ENCODE measurements around the gene TMCC3. TPM values are rescaled to one million over a fixed set of nuclear protein-coding genes. Genes with fewer than 3 reads are reported as not detected.
"Not testable (repeated sequence)": the region's sequence is repeated elsewhere in the genome, so short reads cannot be mapped to it uniquely, and the experiment has no call there.

Gene TMCC3
- total and polyA plus RNA-seq, 9 of the 15 experiments (the other 6 are each of a cell fraction or from before 2014, with no cell fraction given): not detected

DNA sequence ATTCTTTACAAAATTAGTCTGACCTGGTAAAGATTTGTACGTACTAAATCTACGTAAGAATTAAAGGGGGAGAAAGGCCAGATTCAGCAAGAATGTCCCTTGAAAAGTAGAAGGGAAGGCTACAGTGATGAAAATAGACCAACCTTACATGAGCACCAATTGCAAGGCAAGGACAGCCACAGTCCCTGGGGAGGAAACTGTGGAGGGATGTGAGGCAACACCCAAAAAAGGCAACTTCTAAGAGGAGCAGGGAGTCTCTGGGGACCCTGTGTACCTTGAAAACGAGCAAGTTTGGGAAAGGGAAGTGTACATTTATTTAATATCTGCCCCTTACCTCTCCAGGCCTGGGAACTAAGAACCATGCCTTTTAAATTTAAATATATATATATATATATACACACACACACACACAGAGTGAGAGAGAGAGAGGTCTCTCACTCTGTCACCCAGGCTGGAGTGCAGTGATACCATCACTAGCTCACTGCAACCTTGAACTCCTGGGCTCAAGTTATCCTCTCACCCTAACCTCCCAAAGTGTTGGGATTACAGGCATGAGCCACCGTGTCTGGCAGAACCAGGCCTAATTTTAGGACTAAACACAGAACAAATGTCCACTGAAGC lies 56.4 kb downstream of the TMCC3 start:
- DNase-seq (ENCODE audit: extremely low read depth in 1 of 4, low spot score in 3 of 4) (no peak), FAIRE-seq (no peak), ATAC-seq (no peak)
- intact Hi-C loops (cut with micrococcal nuclease): no loop called here
- BruUV-seq (replicated peaks): no TSS peak
- Histone ChIP-seq H3K9me1 (ENCODE audit: control insufficient read depth, insufficient read depth, low read length) (no peaks in the 10 kb centered on the region), H3K9ac (ENCODE audit: insufficient read depth in 1 of 2, low read depth in 2 of 2, low read length in 2 of 2) (no peak overlapping the region), H3K4me3 (no peak overlapping the region), H3K27me3 (ENCODE audit: control insufficient read depth in 2 of 2, insufficient read depth in 2 of 2, low read length in 2 of 2) (peaks cover 0 to 6% of the 10 kb centered on the region in 2 experiments; a peak in 3 of 5 replicates), H3K9me3 (replicated peaks; ENCODE audit: control insufficient read depth, insufficient read depth, low read depth, low read length) (no peaks in the 10 kb centered on the region), H4K20me1 (replicated peaks; ENCODE audit: control insufficient read depth, insufficient read depth, low read length) (no peaks in the 10 kb centered on the region), H2AFZ (ENCODE audit: low read depth, low read length) (no peak overlapping the region), H3K36me3 (ENCODE audit: control insufficient read depth, insufficient read depth, low read length) (no peaks in the 10 kb centered on the region), H3K79me2 (ENCODE audit: control insufficient read depth, insufficient read depth, low read length) (no peaks in the 10 kb centered on the region), H3K27ac (ENCODE audit: extremely low read depth, low read depth, low read length) (no peak overlapping the region), H3K4me1 (replicated peaks in 1 of 2; ENCODE audit: control insufficient read depth in 2 of 2, insufficient read depth in 2 of 2, low read length in 2 of 2) (no peaks in the 10 kb centered on the region), H3K4me2 (ENCODE audit: insufficient read depth, low read length) (no peak overlapping the region)
- TF ChIP-seq ZNF695 (CRISPR knock-in tag; IDR thresholded peaks at IDR 0.05): no peak
- TF ChIP-seq, protein P1, sequence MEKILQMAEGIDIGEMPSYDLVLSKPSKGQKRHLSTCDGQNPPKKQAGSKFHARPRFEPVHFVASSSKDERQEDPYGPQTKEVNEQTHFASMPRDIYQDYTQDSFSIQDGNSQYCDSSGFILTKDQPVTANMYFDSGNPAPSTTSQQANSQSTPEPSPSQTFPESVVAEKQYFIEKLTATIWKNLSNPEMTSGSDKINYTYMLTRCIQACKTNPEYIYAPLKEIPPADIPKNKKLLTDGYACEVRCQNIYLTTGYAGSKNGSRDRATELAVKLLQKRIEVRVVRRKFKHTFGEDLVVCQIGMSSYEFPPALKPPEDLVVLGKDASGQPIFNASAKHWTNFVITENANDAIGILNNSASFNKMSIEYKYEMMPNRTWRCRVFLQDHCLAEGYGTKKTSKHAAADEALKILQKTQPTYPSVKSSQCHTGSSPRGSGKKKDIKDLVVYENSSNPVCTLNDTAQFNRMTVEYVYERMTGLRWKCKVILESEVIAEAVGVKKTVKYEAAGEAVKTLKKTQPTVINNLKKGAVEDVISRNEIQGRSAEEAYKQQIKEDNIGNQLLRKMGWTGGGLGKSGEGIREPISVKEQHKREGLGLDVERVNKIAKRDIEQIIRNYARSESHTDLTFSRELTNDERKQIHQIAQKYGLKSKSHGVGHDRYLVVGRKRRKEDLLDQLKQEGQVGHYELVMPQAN (IDR thresholded peaks at IDR 0.05; ENCODE audit: borderline replicate concordance): no peak
- TF ChIP-seq, protein P2, sequence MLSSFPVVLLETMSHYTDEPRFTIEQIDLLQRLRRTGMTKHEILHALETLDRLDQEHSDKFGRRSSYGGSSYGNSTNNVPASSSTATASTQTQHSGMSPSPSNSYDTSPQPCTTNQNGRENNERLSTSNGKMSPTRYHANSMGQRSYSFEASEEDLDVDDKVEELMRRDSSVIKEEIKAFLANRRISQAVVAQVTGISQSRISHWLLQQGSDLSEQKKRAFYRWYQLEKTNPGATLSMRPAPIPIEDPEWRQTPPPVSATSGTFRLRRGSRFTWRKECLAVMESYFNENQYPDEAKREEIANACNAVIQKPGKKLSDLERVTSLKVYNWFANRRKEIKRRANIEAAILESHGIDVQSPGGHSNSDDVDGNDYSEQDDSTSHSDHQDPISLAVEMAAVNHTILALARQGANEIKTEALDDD (IDR thresholded peaks at IDR 0.05): no peak
- no peak for TF ChIP-seq ZNF444 (CRISPR knock-in tag; IDR thresholded peaks at IDR 0.05)
- no peak for TF ChIP-seq ZNF3 (CRISPR knock-in tag; IDR thresholded peaks at IDR 0.05)
- TF ChIP-seq ZNF699 (CRISPR knock-in tag; IDR thresholded peaks at IDR 0.05; ENCODE audit: insufficient replicate concordance): no peak
- TF ChIP-seq KLF1 (tag; IDR thresholded peaks at IDR 0.05): no peak
- TF ChIP-seq PHTF2 (CRISPR knock-in tag; IDR thresholded peaks at IDR 0.05): no peak
- no peak for TF ChIP-seq HDAC1 (IDR thresholded peaks at IDR 0.05)
- no peak for TF ChIP-seq MTF1 (CRISPR knock-in tag; IDR thresholded peaks at IDR 0.05; ENCODE audit: borderline replicate concordance)
- ChIA-PET CTCF (ENCODE audit: low intra/inter-chr PET ratio) (no interaction called here), POLR2A (interaction anchor here (0.7 kb wide), 1 partner anchor 1992 kb away, joined by 3 read pairs; no protein-coding TSS in a partner anchor)
- in situ Hi-C loops (cut with MboI): no loop called here
- WGBS (ENCODE audit: insufficient coverage, low coverage, missing lambda C conversion rate): 0% methylated on average over 4 of the region's 4 CpGs

DNA sequence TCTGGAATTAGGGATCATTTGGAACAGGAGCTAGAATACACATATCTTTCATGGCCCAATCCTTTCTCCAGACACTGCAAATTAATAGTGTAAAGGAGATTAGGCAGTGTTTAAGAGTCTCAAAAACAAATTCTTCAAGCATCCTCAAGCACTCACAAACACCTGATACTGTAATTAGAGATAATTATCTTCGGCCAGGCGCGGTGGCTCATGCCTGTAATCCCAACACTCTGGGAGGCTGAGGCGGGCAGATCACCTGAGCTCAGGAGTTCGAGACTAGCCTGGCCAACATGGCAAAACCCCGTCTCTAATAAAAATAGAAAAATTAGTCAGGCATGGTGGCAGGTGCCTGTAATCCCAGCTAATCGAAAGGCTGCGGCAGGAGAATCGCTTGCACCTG lies 57.6 kb downstream of the TMCC3 start:
- CTCF ChIA-PET (ENCODE audit: low intra/inter-chr PET ratio); H2AFZ ChIP-seq (ENCODE audit: low read depth, low read length); in situ Hi-C loops (cut with MboI); FAIRE-seq; BruUV-seq (replicated peaks); ATAC-seq; H4K20me1 ChIP-seq (replicated peaks; ENCODE audit: control insufficient read depth, insufficient read depth, low read length); H3K4me3 ChIP-seq; DNase-seq (ENCODE audit: extremely low read depth in 1 of 4, low spot score in 3 of 4); H3K36me3 ChIP-seq (ENCODE audit: control insufficient read depth, insufficient read depth, low read length); H3K4me2 ChIP-seq (ENCODE audit: insufficient read depth, low read length); H3K27ac ChIP-seq (ENCODE audit: extremely low read depth, low read depth, low read length); POLR2A ChIA-PET; H3K9ac ChIP-seq (ENCODE audit: insufficient read depth in 1 of 2, low read depth in 2 of 2, low read length in 2 of 2); intact Hi-C loops (cut with micrococcal nuclease); H3K9me1 ChIP-seq (ENCODE audit: control insufficient read depth, insufficient read depth, low read length); H3K79me2 ChIP-seq (ENCODE audit: control insufficient read depth, insufficient read depth, low read length); H3K9me3 ChIP-seq (replicated peaks; ENCODE audit: control insufficient read depth, insufficient read depth, low read depth, low read length); H3K4me1 ChIP-seq (replicated peaks in 1 of 2; ENCODE audit: control insufficient read depth in 2 of 2, insufficient read depth in 2 of 2, low read length in 2 of 2): not testable (repeated sequence)
- WGBS (ENCODE audit: insufficient coverage, low coverage, missing lambda C conversion rate): 2% methylated on average over 9 of the region's 9 CpGs
- peaks cover 2 to 15% of the 10 kb centered on the region in 2 experiments; a peak in 3 of 5 replicates for H3K27me3 ChIP-seq (ENCODE audit: control insufficient read depth in 2 of 2, insufficient read depth in 2 of 2, low read length in 2 of 2)

Data from K562 (cell line).